Raji (cell line): ENCODE measurements around the gene ARL3.

Source experiments
- POLR2A ChIP-seq: IDR thresholded peaks from 2 replicates; pipeline ENCODE4 v1.6.1; 2011; ENCODE audit warnings: low read depth, low read length, control low read depth; ENCODE audit not compliant: insufficient read depth

The ARL3 gene

GRCh38 chr10:102683736-102684135 lies 30.5 kb downstream of the ARL3 start:
- TF ChIP-seq POLR2A = no peak

- TF ChIP-seq POLR2A = no peak
Observed at GRCh38 chr10:102682981-102683380, 31.2 kb downstream of the ARL3 start.

GRCh38 chr10:102682416-102682815 lies 31.8 kb downstream of the ARL3 start:
- TF ChIP-seq POLR2A = no peak

GRCh38 chr10:102681696-102682095 lies 32.5 kb downstream of the ARL3 start:
- no peak for TF ChIP-seq POLR2A

DNA sequence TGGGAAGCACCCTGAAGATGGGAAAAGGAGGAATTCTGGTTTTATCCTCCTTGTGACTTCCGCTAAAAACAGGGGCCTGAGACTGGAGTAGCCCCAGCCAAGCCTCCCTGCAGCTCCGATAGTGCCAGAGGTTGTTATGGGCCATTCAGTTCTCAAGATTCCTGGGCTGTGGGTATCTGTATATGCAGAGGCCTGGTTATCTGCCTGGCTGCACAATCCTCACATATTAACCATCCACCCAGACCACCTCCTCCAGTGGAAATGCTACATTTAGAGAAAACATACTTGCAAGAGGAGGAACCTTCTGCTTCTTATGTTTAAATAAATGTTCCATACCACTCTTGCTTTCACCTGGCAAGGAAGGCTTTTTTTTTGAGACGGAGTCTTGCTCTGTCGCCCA lies 34.6 kb downstream of the ARL3 start:
- TF ChIP-seq POLR2A = no peak

DNA sequence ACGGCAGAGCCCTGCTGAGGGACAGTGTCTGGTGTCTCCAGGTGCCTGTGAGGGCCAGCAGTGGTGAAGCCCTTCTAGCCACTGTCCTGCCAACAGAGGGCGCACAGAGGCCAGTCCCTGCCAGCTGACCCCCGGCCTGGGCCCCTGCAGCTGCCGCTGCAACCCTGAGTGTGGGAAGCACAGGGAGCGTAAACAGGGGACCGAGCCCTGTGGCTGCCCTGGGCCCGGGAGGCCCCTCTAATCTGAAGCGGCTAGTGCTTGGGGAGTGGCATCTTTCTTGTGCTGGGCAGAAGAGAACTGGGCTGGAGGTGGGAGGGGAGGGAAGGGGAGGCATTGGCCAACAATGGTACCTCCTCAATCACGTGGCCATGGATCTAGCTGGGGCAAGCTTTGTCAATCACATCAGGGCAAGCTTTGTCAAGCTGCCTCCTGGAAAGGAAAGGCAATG lies 35.3 kb downstream of the ARL3 start:
- TF ChIP-seq POLR2A = no peak

DNA sequence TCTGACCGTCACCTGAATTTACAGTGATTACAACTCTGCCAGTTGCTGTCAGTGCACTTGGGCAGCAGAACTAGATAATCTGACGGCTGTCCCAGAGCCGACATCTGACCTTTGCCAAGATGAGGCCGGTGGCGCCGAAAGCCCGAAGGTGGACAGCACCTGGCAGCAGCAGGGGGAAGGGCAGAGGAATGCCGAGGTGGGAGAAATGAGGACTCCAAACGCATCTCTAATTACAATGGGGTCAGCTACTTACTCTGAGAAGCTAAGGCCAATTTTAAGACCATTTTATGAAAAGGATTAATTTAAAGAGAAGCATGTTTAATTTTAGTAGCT lies 36.2 kb downstream of the ARL3 start:
- TF ChIP-seq POLR2A = no peak

DNA sequence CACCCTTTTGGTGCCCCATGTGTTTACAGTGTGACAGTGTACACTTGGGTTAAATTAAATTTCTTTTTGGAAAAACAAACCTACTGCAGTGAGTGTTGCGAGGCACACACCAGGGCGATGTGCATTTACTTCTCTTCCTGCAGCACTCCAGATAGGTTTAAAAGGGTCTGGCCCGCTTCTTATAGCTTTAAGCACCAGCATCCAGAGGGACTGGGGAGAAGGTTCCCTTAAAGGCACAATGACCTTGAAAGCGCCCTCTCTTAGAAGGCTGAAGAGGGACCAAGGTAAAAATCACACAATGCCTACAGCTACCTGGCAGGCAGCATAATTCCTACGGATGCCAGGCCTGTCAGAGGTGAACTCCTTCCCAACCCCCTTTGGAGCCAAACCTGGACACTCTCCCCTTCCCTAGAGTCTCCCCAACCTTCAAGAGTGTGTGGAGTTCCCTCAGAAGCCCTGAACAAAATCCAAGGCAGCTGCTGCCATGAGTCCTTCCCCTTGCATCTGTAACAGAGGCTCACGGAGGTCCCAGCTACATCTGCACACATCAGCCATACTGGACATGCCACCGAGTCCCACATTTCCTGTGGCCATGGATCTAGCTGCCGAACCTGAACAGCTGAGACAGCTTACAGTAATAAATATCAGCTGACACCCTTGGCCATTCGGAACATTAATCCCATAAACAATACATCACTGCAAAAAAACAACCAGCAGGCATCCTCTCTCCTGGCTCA lies 36.7 kb downstream of the ARL3 start:
- TF ChIP-seq POLR2A = no peak

GRCh38 chr10:102676534-102677315 lies 37.5 kb downstream of the ARL3 start:
- no peak for TF ChIP-seq POLR2A

DNA sequence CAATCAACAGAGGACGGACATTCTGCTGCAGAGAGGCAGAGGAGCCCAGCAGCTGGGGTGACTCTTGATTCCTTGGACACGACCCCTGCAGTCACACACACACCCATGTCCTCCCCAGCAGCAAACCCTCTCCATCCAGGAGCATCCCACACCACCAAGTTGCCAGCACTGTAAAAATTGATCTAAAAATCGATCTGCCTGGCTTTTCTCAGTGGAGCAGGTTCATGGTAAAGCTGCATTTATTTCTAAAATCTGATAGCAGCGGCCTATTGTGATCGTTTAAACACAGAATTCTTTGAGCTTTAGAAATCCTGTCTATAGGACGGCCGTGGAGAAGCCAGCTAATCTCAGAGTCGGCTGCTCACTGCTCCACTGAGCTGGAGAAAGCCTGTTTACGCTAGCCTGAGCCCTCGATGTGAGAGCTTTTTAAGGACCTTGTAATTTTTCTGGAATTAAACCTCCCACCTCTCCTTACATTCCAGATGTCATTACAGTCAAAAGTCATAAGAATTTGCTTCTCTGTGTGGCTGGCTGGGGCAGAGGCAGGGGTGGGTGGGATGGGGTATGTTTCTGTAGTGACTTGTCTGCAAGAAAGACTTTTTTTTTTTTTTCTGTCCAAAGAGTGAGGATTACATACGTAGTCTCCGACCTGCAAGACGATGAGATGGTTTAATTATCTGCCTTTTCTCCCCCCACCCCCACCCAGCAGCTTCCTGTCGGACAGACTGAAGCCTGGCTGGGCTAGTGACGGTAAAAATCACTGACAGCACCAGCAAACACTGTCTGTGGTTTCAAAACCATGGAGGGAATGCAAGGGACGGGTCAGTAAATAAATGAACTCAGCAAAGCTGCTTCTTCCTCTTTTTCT lies 38.3 kb downstream of the ARL3 start:
- no peak for TF ChIP-seq POLR2A

GRCh38 chr10:102675011-102675665 lies 39.1 kb downstream of the ARL3 start:
- no peak for TF ChIP-seq POLR2A

DNA sequence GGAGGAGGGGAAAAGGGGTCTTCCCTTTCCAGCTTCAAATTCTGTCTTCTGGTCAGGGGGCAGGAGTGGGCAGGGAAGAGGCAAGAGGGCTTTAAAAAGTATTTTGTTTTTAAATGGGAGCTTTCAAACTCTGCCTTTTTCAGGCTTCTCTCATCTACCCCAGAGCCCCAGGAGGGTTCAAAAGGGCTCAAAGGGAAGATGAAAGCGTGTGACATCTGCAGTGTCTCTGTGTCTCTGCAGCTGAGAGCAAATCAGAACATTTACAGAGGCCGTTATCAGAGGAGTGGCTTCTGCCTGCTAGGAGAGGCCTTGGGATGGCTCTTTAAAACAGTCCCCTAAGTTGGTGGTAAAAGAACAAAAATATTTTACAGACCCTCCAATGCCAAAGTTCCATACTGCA lies 39.6 kb downstream of the ARL3 start:
- TF ChIP-seq POLR2A = no peak

GRCh38 chr10:102673819-102674511 lies 40.2 kb downstream of the ARL3 start:
- TF ChIP-seq POLR2A = no peak

- no peak for TF ChIP-seq POLR2A
Observed at GRCh38 chr10:102673236-102673818, 40.9 kb downstream of the ARL3 start.
